ENCODE data around the gene CITED4. TPM values are rescaled to one million over a fixed set of nuclear protein-coding genes. Genes with fewer than 3 reads are reported as not detected.

Gene CITED4
- total and polyA plus RNA-seq, 7 donors: 5.6 to 40.9 (median 17.8) TPM

DNA sequence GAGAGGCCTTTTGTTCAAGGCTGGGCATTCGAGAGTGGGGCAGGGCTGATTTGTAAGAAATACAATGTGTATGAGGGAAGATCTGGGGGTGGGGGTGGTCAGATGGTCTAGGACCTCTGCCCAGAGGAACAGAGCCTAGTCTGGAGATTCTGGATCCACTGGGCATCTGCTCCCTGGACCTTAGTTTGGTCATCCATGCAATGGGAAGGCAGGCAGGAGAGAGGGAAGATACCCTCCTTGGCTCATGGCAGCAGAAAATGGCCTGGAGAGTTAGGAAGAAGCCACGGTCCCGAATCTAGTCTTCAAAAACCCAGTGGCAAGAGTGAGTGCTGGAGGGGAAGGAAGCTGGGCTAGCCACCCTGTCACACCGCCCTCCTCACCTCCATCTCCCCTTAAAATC lies 38.8 kb downstream of the CITED4 start:
- 92 to 95% (median 93%) methylated on average over 4 of the region's 4 CpGs for WGBS, 3 donors

DNA sequence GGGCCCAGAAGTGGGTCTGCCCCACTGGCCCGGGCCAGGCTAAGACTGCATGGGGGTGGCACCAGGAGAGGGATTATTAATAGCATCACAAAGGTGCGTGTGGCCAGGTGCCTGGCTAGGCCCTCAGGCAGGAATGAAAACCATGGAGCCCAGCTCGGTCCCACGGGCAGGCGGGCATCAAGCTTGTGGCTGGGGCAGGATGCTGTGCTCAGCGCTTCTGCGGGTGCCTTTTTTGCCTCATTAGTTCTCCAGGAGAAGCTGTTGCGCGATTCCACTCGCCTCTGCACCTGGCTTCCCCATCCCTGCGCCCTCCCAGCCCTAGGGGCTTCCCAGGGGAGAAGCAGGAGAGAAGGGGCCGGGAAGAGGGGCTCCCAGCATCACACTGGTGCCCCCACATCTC lies 39.3 kb downstream of the CITED4 start:
- WGBS, 3 donors: 94 to 96% (median 95%) methylated on average over 12 of the region's 12 CpGs
- no peak for ATAC-seq
- peaks cover 0 to 30% of the 10 kb centered on the region in 2 donors for H3K36me3 ChIP-seq (ENCODE audit: insufficient read depth in 1 of 2, low read depth in 1 of 2)
- no peak overlapping the region for H3K4me3 ChIP-seq
- no peaks in the 10 kb centered on the region for H3K9me3 ChIP-seq
- TF ChIP-seq, protein P1, sequence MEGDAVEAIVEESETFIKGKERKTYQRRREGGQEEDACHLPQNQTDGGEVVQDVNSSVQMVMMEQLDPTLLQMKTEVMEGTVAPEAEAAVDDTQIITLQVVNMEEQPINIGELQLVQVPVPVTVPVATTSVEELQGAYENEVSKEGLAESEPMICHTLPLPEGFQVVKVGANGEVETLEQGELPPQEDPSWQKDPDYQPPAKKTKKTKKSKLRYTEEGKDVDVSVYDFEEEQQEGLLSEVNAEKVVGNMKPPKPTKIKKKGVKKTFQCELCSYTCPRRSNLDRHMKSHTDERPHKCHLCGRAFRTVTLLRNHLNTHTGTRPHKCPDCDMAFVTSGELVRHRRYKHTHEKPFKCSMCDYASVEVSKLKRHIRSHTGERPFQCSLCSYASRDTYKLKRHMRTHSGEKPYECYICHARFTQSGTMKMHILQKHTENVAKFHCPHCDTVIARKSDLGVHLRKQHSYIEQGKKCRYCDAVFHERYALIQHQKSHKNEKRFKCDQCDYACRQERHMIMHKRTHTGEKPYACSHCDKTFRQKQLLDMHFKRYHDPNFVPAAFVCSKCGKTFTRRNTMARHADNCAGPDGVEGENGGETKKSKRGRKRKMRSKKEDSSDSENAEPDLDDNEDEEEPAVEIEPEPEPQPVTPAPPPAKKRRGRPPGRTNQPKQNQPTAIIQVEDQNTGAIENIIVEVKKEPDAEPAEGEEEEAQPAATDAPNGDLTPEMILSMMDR (IDR thresholded peaks at IDR 0.05): no peak
- H3K27me3 ChIP-seq (ENCODE audit: insufficient read depth in 3 of 3, low read length in 2 of 3): no peaks in the 10 kb centered on the region
- no peak overlapping the region for H3K27ac ChIP-seq
- H3K4me1 ChIP-seq: peaks cover 13% of the 10 kb centered on the region
- intact Hi-C loops (cut with DNase I): no loop called here
- DNase-seq: no peak

More for the DNA sequence above, 38.8 kb downstream of the CITED4 start:
- Histone ChIP-seq H3K4me1 (peaks cover 13% of the 10 kb centered on the region), H3K9me3 (no peaks in the 10 kb centered on the region), H3K27me3 (ENCODE audit: insufficient read depth in 3 of 3, low read length in 2 of 3) (no peaks in the 10 kb centered on the region), H3K27ac (no peak overlapping the region), H3K4me3 (no peak overlapping the region), H3K36me3 (ENCODE audit: insufficient read depth in 1 of 2, low read depth in 1 of 2) (peaks cover 0 to 26% of the 10 kb centered on the region in 2 donors)
- DNase-seq: no peak
- TF ChIP-seq, protein P1 (IDR thresholded peaks at IDR 0.05): no peak
- intact Hi-C loops (cut with DNase I): no loop called here
- no peak for ATAC-seq

DNA sequence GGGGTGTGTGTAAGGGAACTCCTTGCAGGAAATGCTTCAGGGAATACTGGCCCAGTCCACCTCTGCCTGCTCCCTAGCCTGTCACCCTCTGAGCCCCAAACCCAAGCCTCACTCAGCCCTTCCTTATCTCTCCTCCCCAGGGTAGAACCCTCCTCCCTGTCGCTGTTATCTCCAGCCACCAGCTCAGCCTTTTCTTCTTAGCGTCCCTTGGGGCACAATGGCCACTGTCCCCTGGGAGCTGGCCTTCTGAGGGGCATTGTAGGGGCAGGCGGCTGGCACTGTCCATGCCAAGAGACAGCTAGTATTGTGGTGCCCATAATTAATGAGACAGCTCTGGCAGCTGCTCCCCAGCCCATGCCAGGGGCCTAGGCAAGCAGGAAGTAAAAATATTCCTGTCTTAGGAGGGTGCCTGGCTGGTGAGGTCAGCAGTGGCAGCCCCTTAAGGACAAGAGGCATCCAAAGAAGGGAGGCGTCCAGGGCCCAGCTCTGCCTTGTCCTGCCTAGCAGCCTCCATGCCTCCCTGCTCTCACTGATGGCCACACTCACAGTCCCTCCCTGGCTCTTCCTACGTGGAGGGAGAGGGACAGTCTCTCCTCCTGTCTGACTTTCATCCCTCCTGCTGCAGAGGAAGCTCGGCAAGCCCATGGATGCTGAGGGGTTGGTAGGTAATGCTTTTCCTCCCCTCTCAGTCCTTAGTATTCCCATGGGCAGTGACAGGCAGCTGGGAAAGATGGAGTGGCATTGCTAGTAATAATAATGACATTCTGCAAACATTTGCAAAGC lies 41.1 kb downstream of the CITED4 start:
- Histone ChIP-seq H3K27ac (no peak overlapping the region), H3K36me3 (ENCODE audit: insufficient read depth in 1 of 2, low read depth in 1 of 2) (peaks cover 0 to 24% of the 10 kb centered on the region in 2 donors), H3K9me3 (no peaks in the 10 kb centered on the region), H3K4me1 (peaks cover 13% of the 10 kb centered on the region), H3K4me3 (no peak overlapping the region), H3K27me3 (ENCODE audit: insufficient read depth in 3 of 3, low read length in 2 of 3) (no peaks in the 10 kb centered on the region)
- TF ChIP-seq, protein P1 (IDR thresholded peaks at IDR 0.05): no peak
- WGBS, 3 donors: 31 to 53% (median 43%) methylated on average over 6 of the region's 6 CpGs
- DNase-seq (peak in 1 of 2 donors; percentile 45), ATAC-seq (peak in 2 of 4 donors; percentile 45 to 54)
- intact Hi-C loops (cut with DNase I): no loop called here

DNA sequence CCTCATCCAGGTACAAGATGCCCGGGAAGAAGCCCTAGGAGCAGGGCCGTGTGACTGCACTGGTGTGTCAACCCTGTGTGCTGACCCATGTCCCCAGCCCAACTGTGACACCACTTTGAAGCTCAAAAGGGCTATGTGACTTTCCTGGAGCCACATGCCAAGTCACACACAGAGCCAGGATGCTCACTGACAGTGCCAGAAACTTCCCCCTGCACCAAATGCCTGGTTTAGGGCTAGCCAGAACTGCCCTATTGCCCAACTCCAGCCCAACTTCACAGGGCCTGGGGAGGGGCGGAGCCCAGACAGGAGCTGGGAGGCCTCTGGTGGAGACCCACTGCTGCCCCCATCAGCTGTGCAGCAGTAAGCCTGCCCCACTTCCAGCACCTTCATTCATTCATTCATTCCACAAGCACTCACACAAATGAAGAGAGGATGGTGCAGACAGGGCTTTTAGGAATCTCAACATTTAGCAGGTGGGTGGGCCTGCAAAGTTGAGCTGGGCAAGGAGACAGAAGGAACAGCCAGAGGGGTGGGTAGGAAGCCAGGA lies 41.8 kb downstream of the CITED4 start:
- intact Hi-C loops (cut with DNase I): no loop called here
- WGBS, 3 donors: 47 to 78% (median 70%) methylated on average over 3 of the region's 3 CpGs
- Histone ChIP-seq H3K9me3 (no peaks in the 10 kb centered on the region), H3K27ac (no peak overlapping the region), H3K4me3 (no peak overlapping the region), H3K4me1 (peaks cover 13% of the 10 kb centered on the region), H3K27me3 (ENCODE audit: insufficient read depth in 3 of 3, low read length in 2 of 3) (no peaks in the 10 kb centered on the region), H3K36me3 (ENCODE audit: insufficient read depth in 1 of 2, low read depth in 1 of 2) (peaks cover 0 to 24% of the 10 kb centered on the region in 2 donors)
- TF ChIP-seq, protein P1 (IDR thresholded peaks at IDR 0.05): no peak
- peak in 1 of 2 donors; percentile 21 for DNase-seq
- peak; percentile 31 to 63 (median 48) for ATAC-seq
